SK-N-SH treated with all-trans-retinoic acid at 6 μM for 48 hours (cell line): Measurements from ENCODE around the gene C19orf85.

Source experiments
- ARNTL ChIP-seq: fragments of 450-650 bp; formaldehyde crosslinking; IDR thresholded peaks from 2 replicates; pipeline ENCODE4 v1.5.0; 2020; ENCODE audit warnings: low read depth, mild to moderate bottlenecking, moderate library complexity, borderline replicate concordance
- BACH2 ChIP-seq: fragments of 250-450 bp; sonication (Bioruptor Pico); IDR thresholded peaks from 2 replicates; pipeline ENCODE4 v1.9.0; 2021; ENCODE audit warnings: mild to moderate bottlenecking, borderline replicate concordance
- CREB5 ChIP-seq: fragments of 250-450 bp; sonication (Bioruptor Pico); IDR thresholded peaks from 2 replicates; pipeline ENCODE4 v1.5.1; 2020; ENCODE audit warnings: low read depth, mild to moderate bottlenecking, moderate library complexity
- CSDC2 ChIP-seq: fragments of 250-450 bp; sonication (Bioruptor Pico); IDR thresholded peaks from 2 replicates; pipeline ENCODE4 v1.5.0; 2020; ENCODE audit warnings: mild to moderate bottlenecking, moderate library complexity
- CSRNP3 ChIP-seq: fragments of 250-450 bp; sonication (Bioruptor Pico); IDR thresholded peaks from 2 replicates; pipeline ENCODE4 v1.5.1; 2021; ENCODE audit warnings: mild to moderate bottlenecking, moderate library complexity
- ESRRG ChIP-seq: fragments of 250-450 bp; sonication (Bioruptor Pico); IDR thresholded peaks from 2 replicates; pipeline ENCODE4 v1.6.1; 2021; ENCODE audit warnings: mild to moderate bottlenecking
- GLIS3 ChIP-seq: fragments of 250-450 bp; sonication (Bioruptor Pico); IDR thresholded peaks from 2 replicates; pipeline ENCODE4 v1.5.0; 2020; ENCODE audit warnings: mild to moderate bottlenecking, moderate library complexity
- RARB ChIP-seq: fragments of 250-450 bp; sonication (Bioruptor Pico); IDR thresholded peaks from 2 replicates; pipeline ENCODE4 v1.8.0; 2021; ENCODE audit warnings: mild to moderate bottlenecking, moderate library complexity
- ZC3H10 ChIP-seq: fragments of 250-450 bp; sonication (Bioruptor Pico); IDR thresholded peaks from 2 replicates; pipeline ENCODE4 v1.5.1; 2021; ENCODE audit warnings: mild to moderate bottlenecking, moderate library complexity
- ZFP30 ChIP-seq: fragments of 450-650 bp; formaldehyde crosslinking; IDR thresholded peaks from 2 replicates; pipeline ENCODE4 v1.5.0; 2022; ENCODE audit warnings: mild to moderate bottlenecking, moderate library complexity
- ZNF565 ChIP-seq: fragments of 450-650 bp; formaldehyde crosslinking; conservative IDR thresholded peaks from 2 replicates; pipeline ENCODE4 v1.5.0; 2020; ENCODE audit warnings: low read depth, mild to moderate bottlenecking, moderate library complexity

GRCh38 chr19:55449469-55449868, 15.1 kb downstream of the C19orf85 start:
- TF ChIP-seq CREB5 (CRISPR knock-in tag): no peak
- no peak for TF ChIP-seq ZFP30 (CRISPR knock-in tag)
- TF ChIP-seq CSRNP3 (CRISPR knock-in tag): no peak
- TF ChIP-seq ARNTL: no peak
- no peak for TF ChIP-seq ESRRG (CRISPR knock-in tag)
- no peak for TF ChIP-seq GLIS3 (CRISPR knock-in tag)
- no peak for TF ChIP-seq RARB
- no peak for TF ChIP-seq CSDC2 (CRISPR knock-in tag)
- no peak for TF ChIP-seq BACH2 (CRISPR knock-in tag)
- TF ChIP-seq ZC3H10 (CRISPR knock-in tag): no peak
- no peak for TF ChIP-seq ZNF565 (CRISPR knock-in tag)
